LNCAP (cell line): ENCODE measurements around the gene CD59.

Experiments used
- CTCF ChIP-seq: fragments of 450-650 bp; IDR thresholded peaks from 2 replicates; pipeline ENCODE4 v1.5.1; 2017; ENCODE audit warnings: mild to moderate bottlenecking

CD59 gene

GRCh38 chr11:33664827-33665226, 71.4 kb downstream of the CD59 start:
- no peak for TF ChIP-seq CTCF

GRCh38 chr11:33664166-33664565, 72.1 kb downstream of the CD59 start:
- no peak for TF ChIP-seq CTCF

- no peak for TF ChIP-seq CTCF
Observed at GRCh38 chr11:33663121-33663520, 73.1 kb downstream of the CD59 start.

- no peak for TF ChIP-seq CTCF
Observed at GRCh38 chr11:33660962-33661361, 75.3 kb downstream of the CD59 start.

GRCh38 chr11:33659370-33660139, 76.7 kb downstream of the CD59 start:
- TF ChIP-seq CTCF, result no peak

- TF ChIP-seq CTCF, result no peak
Observed at GRCh38 chr11:33658195-33658900, 77.9 kb downstream of the CD59 start.

GRCh38 chr11:33657757-33658156, 78.5 kb downstream of the CD59 start:
- TF ChIP-seq CTCF, result no peak
